Suprapubic skin (tissue), 4 donors: ENCODE data around the gene WWOX.

Experiments used
- CTCF ChIP-seq, 2 donors: fragments of 200-600 bp in 1 of 2; fragments of 450-650 bp in 1 of 2; sonication (generic) in 1 of 2; IDR thresholded peaks; one replicate each; pipeline ENCODE4 v1.5.1; 2016 to 2019; ENCODE audit warnings: antibody characterized with exemption in 2 of 2, mild to moderate bottlenecking in 1 of 2, moderate library complexity in 1 of 2
- POLR2A ChIP-seq, 2 donors: fragments of 450-650 bp; IDR thresholded peaks; one replicate each; pipeline ENCODE4 v1.6.1; 2017; ENCODE audit warnings: antibody characterized with exemption in 2 of 2, mild to moderate bottlenecking in 2 of 2, moderate library complexity in 2 of 2
- POLR2AphosphoS5 ChIP-seq, 3 donors: sonication (generic); formaldehyde crosslinking; IDR thresholded peaks; one replicate each; pipeline ENCODE4 v1.6.1; 2017; ENCODE audit warnings: antibody characterized with exemption in 3 of 3

DNA sequence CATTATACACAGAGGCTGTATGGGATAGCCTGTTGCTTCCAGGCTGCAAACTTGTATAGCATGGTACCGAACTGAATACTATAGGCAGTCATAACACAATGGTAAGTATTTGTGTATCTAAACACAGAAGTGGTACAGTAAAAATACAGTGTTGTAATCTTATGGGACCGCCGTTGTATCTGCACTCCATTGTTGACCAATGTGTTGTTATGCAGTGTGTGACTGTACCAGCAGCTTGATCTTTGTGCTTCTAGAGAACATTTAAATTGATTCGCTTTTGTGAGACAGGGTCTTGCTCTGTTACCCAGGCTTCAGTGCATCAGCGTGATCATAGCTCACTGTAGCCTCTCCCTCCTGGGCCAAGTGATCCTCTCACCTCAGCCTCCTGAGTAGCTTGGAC is 31.5 kb downstream of the WWOX start:
- TF ChIP-seq CTCF (IDR thresholded peaks at IDR 0.05) (no peak), POLR2AphosphoS5 (IDR thresholded peaks at IDR 0.05) (no peak), POLR2A (IDR thresholded peaks at IDR 0.05) (no peak)
